Measurements from ENCODE around the gene APLF.

DNA sequence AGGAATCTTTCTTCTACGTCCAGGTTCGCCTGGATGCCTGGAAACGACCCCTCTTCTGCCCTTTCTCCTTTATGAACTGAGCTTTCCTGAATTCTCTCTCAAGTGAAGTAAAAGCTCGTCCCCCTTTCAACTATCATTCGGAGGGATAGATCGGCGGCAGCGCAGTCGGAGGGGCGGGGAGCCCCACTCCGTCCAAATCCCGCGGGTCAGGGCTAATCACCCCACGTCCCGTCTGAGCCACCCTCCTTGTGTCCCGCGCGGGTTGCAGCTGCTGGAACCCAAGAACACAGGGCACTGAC is 658 bp upstream of the APLF start:
- TF ChIP-seq CTCF (IDR thresholded peaks at IDR 0.05; ENCODE audit: poor library complexity) (no peak), EZH2 (IDR thresholded peaks at IDR 0.05; ENCODE audit: borderline replicate concordance) (no peak)
